GM12865 (cell line): ENCODE data around the gene S1PR4.

Experiments used
- DNase-seq: peaks from one replicate; pipeline ENCODE4 v3.0.0; 2010; ENCODE audit warnings: low read depth
- H3K4me3 ChIP-seq: 2 replicates; pipeline ENCODE4 v1.5.1; 2011; ENCODE audit warnings: mild to moderate bottlenecking, low read depth, low read length, control low read depth
- CTCF ChIP-seq: IDR thresholded peaks from 2 replicates; pipeline ENCODE4 v1.5.1; 2011; ENCODE audit warnings: low read length, control low read depth, low read depth, inconsistent platforms; ENCODE audit not compliant: insufficient read depth; ENCODE audit errors: missing control alignments

S1PR4 gene

GRCh38 chr19:3175781-3176714 lies 2.5 kb upstream of the S1PR4 start:
- TF ChIP-seq CTCF = no peak
- peak; percentile 89 for DNase-seq
- H3K4me3 ChIP-seq = peak overlapping the region; percentile 48

GRCh38 chr19:3176715-3177501 lies 1.7 kb upstream of the S1PR4 start:
- peak overlapping the region; percentile 48 for H3K4me3 ChIP-seq
- TF ChIP-seq CTCF = no peak
- DNase-seq = peak; percentile 64

GRCh38 chr19:3178973-3179738 lies 587 bp downstream of the S1PR4 start:
- peak; percentile 62 for DNase-seq
- peak overlapping the region; percentile 80 for H3K4me3 ChIP-seq
- TF ChIP-seq CTCF = no peak

- no peak for TF ChIP-seq CTCF
- peak; percentile 59 for DNase-seq
- peak overlapping the region; percentile 80 for H3K4me3 ChIP-seq
Observed at GRCh38 chr19:3179739-3180293, 1.2 kb downstream of the S1PR4 start.

- no peak overlapping the region for H3K4me3 ChIP-seq
- no peak for DNase-seq
- no peak for TF ChIP-seq CTCF
Observed at GRCh38 chr19:3183721-3184641, 5.4 kb downstream of the S1PR4 start.
